Uterus (tissue), 2 donors: ENCODE measurements around the gene NUMB.

Experiments used
- CTCF ChIP-seq, 4 experiments: fragments of 200-600 bp in 2 of 4; fragments of 450-650 bp in 2 of 4; sonication (generic) in 2 of 4; IDR thresholded peaks; one replicate each; pipeline ENCODE4 v1.5.1; 2016 to 2019; ENCODE audit warnings: antibody characterized with exemption in 4 of 4, mild to moderate bottlenecking in 2 of 4, moderate library complexity in 1 of 4
- POLR2A ChIP-seq, 2 donors: fragments of 450-650 bp; IDR thresholded peaks; one replicate each; pipeline ENCODE4 v1.6.1; 2016; ENCODE audit warnings: antibody characterized with exemption in 2 of 2, mild to moderate bottlenecking in 1 of 2, moderate library complexity in 1 of 2

DNA sequence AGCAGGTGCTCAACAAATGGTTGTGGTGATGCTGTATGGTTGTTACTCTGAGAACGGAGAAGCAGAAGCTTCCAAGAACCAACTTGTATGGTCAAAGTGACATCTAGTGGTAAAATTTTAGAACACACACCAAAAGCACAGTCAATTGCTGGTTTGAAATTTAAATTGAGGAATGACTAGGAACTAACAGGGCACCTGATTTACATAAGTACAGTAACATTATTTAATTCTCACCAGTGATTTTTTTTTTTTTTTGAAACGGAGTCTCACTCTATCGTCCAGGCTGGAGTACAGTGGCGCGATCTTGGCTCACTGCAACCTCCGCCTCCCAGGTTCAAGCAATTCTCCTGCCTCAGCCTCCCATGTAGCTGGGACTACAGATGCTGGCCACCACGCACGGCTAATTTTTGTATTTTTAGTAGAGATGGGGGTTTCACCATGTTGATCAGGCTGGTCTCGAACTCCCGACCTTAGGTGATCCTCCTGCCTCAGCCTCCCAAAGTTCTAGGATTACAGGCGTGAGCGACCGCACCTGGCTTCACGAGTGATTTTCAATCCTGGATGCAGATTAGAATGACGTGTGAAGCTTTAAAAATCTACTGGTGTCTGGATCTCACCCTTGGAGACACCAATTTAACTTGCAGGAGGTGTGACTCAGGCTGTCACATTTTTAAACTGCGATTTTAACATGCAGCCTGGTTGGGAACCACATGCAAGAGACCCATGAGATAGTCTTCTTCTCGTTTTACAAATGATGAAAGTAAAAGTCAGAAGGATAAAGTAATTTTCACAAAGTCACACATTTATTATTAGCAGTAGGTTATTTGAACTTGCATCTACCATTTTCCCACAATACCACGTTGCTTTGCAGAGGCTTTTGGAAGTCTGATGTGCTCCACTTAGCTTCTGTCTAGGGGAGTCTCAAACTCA, 14.1 kb upstream of the NUMB start:
- peak; percentile 57 to 89 (median 78) for TF ChIP-seq CTCF (IDR thresholded peaks at IDR 0.05)
- no peak for TF ChIP-seq POLR2A (IDR thresholded peaks at IDR 0.05)
